ENCODE measurements around the gene ABCC4. TPM values are rescaled to one million over a fixed set of nuclear protein-coding genes. Genes with fewer than 3 reads are reported as not detected.

The ABCC4 gene
- total and polyA plus RNA-seq, 2 experiments from 2014 or later = 4.3 to 12.2 TPM

DNA sequence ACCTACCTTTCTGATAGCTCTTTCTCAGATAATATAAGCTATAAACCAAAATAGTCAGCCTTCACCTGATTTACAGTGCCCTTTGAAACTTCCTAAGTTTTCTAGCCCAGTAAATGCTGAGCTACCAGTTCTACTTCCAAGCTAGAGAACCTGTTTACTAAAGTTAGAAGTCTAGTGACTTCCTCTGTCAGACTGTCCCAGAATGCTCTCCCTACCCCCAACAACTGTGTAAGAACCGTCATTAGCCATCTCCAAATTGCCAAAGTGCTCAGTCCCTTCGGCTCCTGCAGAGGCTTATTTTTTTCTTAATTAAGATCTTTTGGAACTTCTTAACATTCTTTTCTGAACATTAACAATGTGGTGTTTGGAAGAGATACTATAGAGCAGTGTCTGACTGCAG is 3.2 kb upstream of the ABCC4 start:
- Mint-ChIP-seq H3K27ac (no peak overlapping the region), H3K4me1 (peaks cover 4% of the 10 kb centered on the region; the same call in 1 of the 3 replicates), H3K27me3 (ENCODE audit: insufficient read depth, low read depth, poor library complexity) (peaks cover 25% of the 10 kb centered on the region), H3K36me3 (ENCODE audit: low read depth) (peaks cover 9% of the 10 kb centered on the region; the same call in 1 of the 3 replicates), H3K9me3 (peaks cover 20% of the 10 kb centered on the region), H3K4me3 (no peak overlapping the region)
- H3K4me1 ChIP-seq (ENCODE audit: insufficient read depth) = 0 out of 2 replicates have a peak, but pooled peaks cover 5% of the 10 kb centered on the region
- ATAC-seq = no peak
- no peak overlapping the region for H3K4me3 ChIP-seq
- H2AFZ ChIP-seq = no peak overlapping the region
- H3K36me3 ChIP-seq (ENCODE audit: insufficient read depth) = no peaks in the 10 kb centered on the region
- H3K4me2 ChIP-seq = no peak overlapping the region
- no peak overlapping the region for H3K27ac ChIP-seq (ENCODE audit: low read depth)
- H3K9me2 ChIP-seq (ENCODE audit: insufficient read depth) = no peaks in the 10 kb centered on the region
- no peaks in the 10 kb centered on the region for H4K20me1 ChIP-seq (replicated peaks; ENCODE audit: insufficient read depth)
- no peaks in the 10 kb centered on the region for H3K79me2 ChIP-seq (replicated peaks; ENCODE audit: insufficient read depth)
- no peaks in the 10 kb centered on the region; the same call in 1 of the 2 replicates for H3F3A ChIP-seq (replicated peaks; ENCODE audit: low read depth)
- DNase-seq (ENCODE audit: low spot score) = no peak
- TF ChIP-seq STAT1 (IDR thresholded peaks at IDR 0.05; ENCODE audit: unreplicated experiment) (no peak), EZH2 (IDR thresholded peaks at IDR 0.05; ENCODE audit: low read depth, unreplicated experiment) (no peak), CREB1 (CRISPR knock-in tag; IDR thresholded peaks at IDR 0.05; ENCODE audit: low read depth) (no peak), ZNF331 (CRISPR knock-in tag; IDR thresholded peaks at IDR 0.05; ENCODE audit: low read depth) (no peak), ZNF114 (CRISPR knock-in tag; IDR thresholded peaks at IDR 0.05) (no peak)
- TF ChIP-seq, protein P1, sequence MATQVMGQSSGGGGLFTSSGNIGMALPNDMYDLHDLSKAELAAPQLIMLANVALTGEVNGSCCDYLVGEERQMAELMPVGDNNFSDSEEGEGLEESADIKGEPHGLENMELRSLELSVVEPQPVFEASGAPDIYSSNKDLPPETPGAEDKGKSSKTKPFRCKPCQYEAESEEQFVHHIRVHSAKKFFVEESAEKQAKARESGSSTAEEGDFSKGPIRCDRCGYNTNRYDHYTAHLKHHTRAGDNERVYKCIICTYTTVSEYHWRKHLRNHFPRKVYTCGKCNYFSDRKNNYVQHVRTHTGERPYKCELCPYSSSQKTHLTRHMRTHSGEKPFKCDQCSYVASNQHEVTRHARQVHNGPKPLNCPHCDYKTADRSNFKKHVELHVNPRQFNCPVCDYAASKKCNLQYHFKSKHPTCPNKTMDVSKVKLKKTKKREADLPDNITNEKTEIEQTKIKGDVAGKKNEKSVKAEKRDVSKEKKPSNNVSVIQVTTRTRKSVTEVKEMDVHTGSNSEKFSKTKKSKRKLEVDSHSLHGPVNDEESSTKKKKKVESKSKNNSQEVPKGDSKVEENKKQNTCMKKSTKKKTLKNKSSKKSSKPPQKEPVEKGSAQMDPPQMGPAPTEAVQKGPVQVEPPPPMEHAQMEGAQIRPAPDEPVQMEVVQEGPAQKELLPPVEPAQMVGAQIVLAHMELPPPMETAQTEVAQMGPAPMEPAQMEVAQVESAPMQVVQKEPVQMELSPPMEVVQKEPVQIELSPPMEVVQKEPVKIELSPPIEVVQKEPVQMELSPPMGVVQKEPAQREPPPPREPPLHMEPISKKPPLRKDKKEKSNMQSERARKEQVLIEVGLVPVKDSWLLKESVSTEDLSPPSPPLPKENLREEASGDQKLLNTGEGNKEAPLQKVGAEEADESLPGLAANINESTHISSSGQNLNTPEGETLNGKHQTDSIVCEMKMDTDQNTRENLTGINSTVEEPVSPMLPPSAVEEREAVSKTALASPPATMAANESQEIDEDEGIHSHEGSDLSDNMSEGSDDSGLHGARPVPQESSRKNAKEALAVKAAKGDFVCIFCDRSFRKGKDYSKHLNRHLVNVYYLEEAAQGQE (IDR thresholded peaks at IDR 0.05; ENCODE audit: unreplicated experiment) = no peak
- TF ChIP-seq, protein P2, sequence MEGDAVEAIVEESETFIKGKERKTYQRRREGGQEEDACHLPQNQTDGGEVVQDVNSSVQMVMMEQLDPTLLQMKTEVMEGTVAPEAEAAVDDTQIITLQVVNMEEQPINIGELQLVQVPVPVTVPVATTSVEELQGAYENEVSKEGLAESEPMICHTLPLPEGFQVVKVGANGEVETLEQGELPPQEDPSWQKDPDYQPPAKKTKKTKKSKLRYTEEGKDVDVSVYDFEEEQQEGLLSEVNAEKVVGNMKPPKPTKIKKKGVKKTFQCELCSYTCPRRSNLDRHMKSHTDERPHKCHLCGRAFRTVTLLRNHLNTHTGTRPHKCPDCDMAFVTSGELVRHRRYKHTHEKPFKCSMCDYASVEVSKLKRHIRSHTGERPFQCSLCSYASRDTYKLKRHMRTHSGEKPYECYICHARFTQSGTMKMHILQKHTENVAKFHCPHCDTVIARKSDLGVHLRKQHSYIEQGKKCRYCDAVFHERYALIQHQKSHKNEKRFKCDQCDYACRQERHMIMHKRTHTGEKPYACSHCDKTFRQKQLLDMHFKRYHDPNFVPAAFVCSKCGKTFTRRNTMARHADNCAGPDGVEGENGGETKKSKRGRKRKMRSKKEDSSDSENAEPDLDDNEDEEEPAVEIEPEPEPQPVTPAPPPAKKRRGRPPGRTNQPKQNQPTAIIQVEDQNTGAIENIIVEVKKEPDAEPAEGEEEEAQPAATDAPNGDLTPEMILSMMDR (conservative IDR thresholded peaks at IDR 0.05; ENCODE audit: low read depth in 2 of 2) = no peak
- H3K27me3 ChIP-seq (ENCODE audit: insufficient read depth) = peaks cover 21% of the 10 kb centered on the region

DNA sequence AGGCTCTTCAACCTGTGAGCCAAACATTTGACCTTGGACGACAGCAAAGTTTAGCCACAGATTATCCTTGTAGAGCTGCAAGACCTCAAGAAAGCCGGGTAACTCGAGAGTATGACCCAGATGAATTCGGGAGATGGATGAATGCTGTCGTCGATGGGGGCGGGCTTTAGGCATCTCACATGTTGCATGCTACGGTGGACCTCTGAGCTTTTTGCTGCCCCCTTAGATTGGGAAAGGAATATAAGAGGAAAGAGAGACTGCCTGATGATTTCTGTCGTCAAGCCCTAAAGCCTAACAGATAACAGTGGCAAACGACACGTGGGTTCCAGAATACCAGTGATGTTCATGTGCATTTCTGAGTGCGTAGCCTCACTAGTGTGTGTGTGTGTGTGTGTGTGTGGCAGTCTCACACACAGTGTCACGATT is 730 bp upstream of the ABCC4 start:
- peaks cover 21% of the 10 kb centered on the region for H3K27me3 ChIP-seq (ENCODE audit: insufficient read depth)
- no peaks in the 10 kb centered on the region for H3K9me2 ChIP-seq (ENCODE audit: insufficient read depth)
- TF ChIP-seq POLR2AphosphoS5 (IDR thresholded peaks at IDR 0.05; ENCODE audit: low read depth) = 0 out of 2 replicates have a peak, but pooled peaks have one; percentile 3
- TF ChIP-seq, protein P1 (IDR thresholded peaks at IDR 0.05; ENCODE audit: unreplicated experiment) = no peak
- H3K4me2 ChIP-seq = peak overlapping the region; percentile 84
- H3F3A ChIP-seq (replicated peaks; ENCODE audit: low read depth) = no peaks in the 10 kb centered on the region; the same call in 1 of the 2 replicates
- H3K79me2 ChIP-seq (replicated peaks; ENCODE audit: insufficient read depth) = no peaks in the 10 kb centered on the region; the same call in none of the 2 replicates
- H4K20me1 ChIP-seq (replicated peaks; ENCODE audit: insufficient read depth) = no peaks in the 10 kb centered on the region
- H2AFZ ChIP-seq = peak overlapping the region; percentile 61
- Mint-ChIP-seq H3K27me3 (ENCODE audit: insufficient read depth, low read depth, poor library complexity) (peaks cover 25% of the 10 kb centered on the region), H3K4me3 (peak overlapping the region; percentile 69), H3K9me3 (peaks cover 12% of the 10 kb centered on the region), H3K36me3 (ENCODE audit: low read depth) (peaks cover 7% of the 10 kb centered on the region; the same call in 1 of the 3 replicates), H3K27ac (no peak overlapping the region), H3K4me1 (peaks cover 4% of the 10 kb centered on the region; the same call in 1 of the 3 replicates)
- H3K4me1 ChIP-seq (ENCODE audit: insufficient read depth) = 0 out of 2 replicates have a peak, but pooled peaks cover 5% of the 10 kb centered on the region
- peak overlapping the region; percentile 79 for H3K4me3 ChIP-seq
- peak; percentile 16 for ATAC-seq
- DNase-seq (ENCODE audit: low spot score) = peak; percentile 75
- H3K27ac ChIP-seq (ENCODE audit: low read depth) = no peak overlapping the region
- no peaks in the 10 kb centered on the region for H3K36me3 ChIP-seq (ENCODE audit: insufficient read depth)
